Right atrium auricular region (tissue), 2 donors: ENCODE measurements around the gene PARD3B. TPM values are rescaled to one million over a fixed set of nuclear protein-coding genes. Genes with fewer than 3 reads are reported as not detected.

Source experiments
- DNase-seq: peaks from one replicate; pipeline ENCODE4 v3.0.0-alpha.2; 2019; ENCODE audit warnings: low spot score
- H3K27ac ChIP-seq, 2 donors: fragments of 200-600 bp; sonication (generic); 1 replicate in 1 of 2; 2 replicates in 1 of 2; pipeline ENCODE4 v1.5.1; 2016 to 2019
- H3K27me3 ChIP-seq, 2 donors: fragments of 200-600 bp; sonication (generic); one replicate each; pipeline versions ENCODE4 v1.5.1 to v1.6.0; 2017 to 2019
- H3K36me3 ChIP-seq: fragments of 200-600 bp; sonication (generic); one replicate; pipeline ENCODE4 v1.5.1; 2016
- H3K4me1 ChIP-seq, 2 donors: fragments of 200-600 bp; sonication (generic); one replicate each; pipeline versions ENCODE4 v1.5.1 to v1.6.0; 2017 to 2019
- H3K4me3 ChIP-seq, 2 donors: fragments of 200-600 bp; sonication (generic); 1 replicate in 1 of 2; 2 replicates in 1 of 2; pipeline ENCODE4 v1.5.1; 2017 to 2019; ENCODE audit warnings: mild to moderate bottlenecking in 1 of 2, moderate library complexity in 1 of 2
- H3K9me3 ChIP-seq, 2 donors: fragments of 200-600 bp; sonication (generic); one replicate each; pipeline ENCODE4 v1.5.1; 2019
- total RNA-seq, 2 donors: library from RNA; depleted of rRNA; stranded (reverse); fragments of >200 nt; gene quantifications; one replicate each; pipeline ENCODE4 v1.1.0, GENCODE V29; 2016
- TF ChIP-seq, protein P1 (sequence below), 2 donors: fragments of 200-600 bp; sonication (generic); IDR thresholded peaks; one replicate each; pipeline ENCODE4 v1.5.1; 2019; ENCODE audit warnings: antibody characterized with exemption in 2 of 2

PARD3B gene
- total RNA-seq, 2 donors from 2014 or later = 7.4 to 12.2 TPM

DNA sequence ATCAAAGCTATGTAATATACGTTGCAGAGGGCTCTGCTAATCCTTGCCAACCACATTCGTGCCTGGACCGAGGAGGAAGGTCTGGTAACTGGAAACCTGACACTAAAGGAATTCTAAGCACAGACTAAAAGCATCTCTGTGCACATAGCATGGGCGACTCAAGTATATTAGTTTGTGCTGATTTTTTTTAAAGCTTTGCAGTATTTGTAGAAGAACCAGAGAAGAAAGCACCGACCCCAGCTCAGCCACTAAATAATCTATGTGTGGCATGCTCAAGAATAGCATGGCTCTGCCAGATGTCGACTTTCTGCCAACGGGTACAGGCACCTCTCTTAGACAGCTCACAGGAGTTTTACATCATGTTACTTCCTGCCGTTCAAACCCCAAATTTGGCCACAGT is 1063.8 kb downstream of the PARD3B start:
- Histone ChIP-seq H3K9me3 (peaks cover 0 to under 1% of the 10 kb centered on the region in 2 donors), H3K27ac (no peak overlapping the region), H3K36me3 (no peaks in the 10 kb centered on the region), H3K4me1 (no peaks in the 10 kb centered on the region), H3K27me3 (no peaks in the 10 kb centered on the region), H3K4me3 (no peak overlapping the region)
- TF ChIP-seq, protein P1, sequence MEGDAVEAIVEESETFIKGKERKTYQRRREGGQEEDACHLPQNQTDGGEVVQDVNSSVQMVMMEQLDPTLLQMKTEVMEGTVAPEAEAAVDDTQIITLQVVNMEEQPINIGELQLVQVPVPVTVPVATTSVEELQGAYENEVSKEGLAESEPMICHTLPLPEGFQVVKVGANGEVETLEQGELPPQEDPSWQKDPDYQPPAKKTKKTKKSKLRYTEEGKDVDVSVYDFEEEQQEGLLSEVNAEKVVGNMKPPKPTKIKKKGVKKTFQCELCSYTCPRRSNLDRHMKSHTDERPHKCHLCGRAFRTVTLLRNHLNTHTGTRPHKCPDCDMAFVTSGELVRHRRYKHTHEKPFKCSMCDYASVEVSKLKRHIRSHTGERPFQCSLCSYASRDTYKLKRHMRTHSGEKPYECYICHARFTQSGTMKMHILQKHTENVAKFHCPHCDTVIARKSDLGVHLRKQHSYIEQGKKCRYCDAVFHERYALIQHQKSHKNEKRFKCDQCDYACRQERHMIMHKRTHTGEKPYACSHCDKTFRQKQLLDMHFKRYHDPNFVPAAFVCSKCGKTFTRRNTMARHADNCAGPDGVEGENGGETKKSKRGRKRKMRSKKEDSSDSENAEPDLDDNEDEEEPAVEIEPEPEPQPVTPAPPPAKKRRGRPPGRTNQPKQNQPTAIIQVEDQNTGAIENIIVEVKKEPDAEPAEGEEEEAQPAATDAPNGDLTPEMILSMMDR (IDR thresholded peaks at IDR 0.05) = no peak
- no peak for DNase-seq

DNA sequence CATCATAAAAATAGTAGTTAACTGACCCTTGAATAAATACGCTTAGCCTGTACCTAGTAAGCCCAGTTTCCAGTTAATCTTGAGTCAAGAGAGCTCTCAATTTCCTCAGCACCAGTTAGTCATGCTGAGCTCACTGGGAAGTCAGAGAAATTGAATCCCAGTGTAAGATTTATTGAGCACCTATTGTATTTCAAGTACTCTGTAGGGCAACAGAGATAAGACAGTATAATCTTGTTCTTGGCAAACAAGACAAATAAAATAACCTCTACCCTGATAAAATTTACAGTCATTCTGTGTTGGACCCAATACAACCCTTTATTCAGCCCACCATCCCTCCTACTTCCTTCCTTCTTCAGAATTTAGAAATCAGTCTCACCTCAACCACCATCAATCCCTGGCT is 1065.2 kb downstream of the PARD3B start:
- Histone ChIP-seq H3K36me3 (no peaks in the 10 kb centered on the region), H3K27me3 (no peaks in the 10 kb centered on the region), H3K4me3 (no peak overlapping the region), H3K27ac (no peak overlapping the region), H3K4me1 (no peaks in the 10 kb centered on the region), H3K9me3 (peaks cover 0 to 4% of the 10 kb centered on the region in 2 donors)
- TF ChIP-seq, protein P1 (IDR thresholded peaks at IDR 0.05) = no peak
- DNase-seq = no peak

DNA sequence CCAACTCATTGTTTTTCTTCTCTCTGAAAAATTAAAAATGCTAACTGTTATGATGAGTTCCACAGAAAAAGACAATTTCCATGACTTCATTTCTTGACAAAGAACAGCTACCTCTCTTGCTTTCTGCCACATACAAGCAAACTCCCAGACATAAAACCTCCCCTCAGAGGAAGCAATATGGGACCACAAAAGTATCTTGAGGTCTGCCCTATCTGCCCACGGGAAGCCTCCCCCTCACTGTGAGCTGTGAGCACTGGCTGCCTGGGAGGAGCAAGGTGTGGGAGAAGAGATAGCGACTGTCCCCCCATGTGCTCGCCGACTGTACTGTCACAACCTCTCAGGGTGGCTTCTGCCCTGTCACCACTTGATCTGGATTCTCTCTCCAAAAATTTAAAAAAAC is 1067.4 kb downstream of the PARD3B start:
- TF ChIP-seq, protein P1 (IDR thresholded peaks at IDR 0.05) = no peak
- no peak overlapping the region for H3K27ac ChIP-seq
- H3K9me3 ChIP-seq = peaks cover 0 to 4% of the 10 kb centered on the region in 2 donors

DNA sequence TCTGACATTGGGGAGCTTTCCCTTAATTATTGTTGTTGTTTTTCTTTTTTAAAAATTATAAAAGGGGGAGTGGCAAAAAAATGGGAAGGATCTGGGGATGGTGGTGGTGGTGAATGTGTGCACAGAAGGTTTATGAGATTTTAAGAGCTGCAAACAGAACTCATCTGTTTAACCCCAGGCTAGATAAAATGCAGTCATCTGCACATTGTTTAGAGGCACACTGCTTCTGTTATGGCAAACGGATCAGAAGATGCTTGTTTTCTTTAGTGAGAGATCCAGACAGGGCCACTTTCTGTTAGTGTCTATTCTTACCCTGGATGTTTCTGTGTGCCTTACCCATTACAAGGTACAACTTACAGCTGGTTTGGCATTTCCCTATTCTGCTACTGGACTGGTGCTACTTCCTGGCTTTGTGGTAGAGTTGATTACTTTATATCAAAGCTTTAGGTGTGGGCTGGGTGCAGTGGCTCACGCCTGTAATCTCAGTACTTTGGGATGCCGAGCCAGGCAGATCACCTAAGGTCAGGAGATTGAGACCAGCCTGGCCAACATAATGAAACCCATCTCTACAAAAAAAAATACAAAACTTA is 1068.8 kb downstream of the PARD3B start:
- Histone ChIP-seq H3K4me3 (no peak overlapping the region), H3K36me3 (no peaks in the 10 kb centered on the region), H3K27me3 (no peaks in the 10 kb centered on the region), H3K9me3 (peaks cover 0 to 4% of the 10 kb centered on the region in 2 donors), H3K4me1 (no peaks in the 10 kb centered on the region), H3K27ac (no peak overlapping the region)
- TF ChIP-seq, protein P1 (IDR thresholded peaks at IDR 0.05) = no peak
- no peak for DNase-seq

More for the DNA sequence above, 1067.4 kb downstream of the PARD3B start:
- H3K27me3 ChIP-seq = no peaks in the 10 kb centered on the region
- H3K4me3 ChIP-seq = no peak overlapping the region
- H3K4me1 ChIP-seq = no peaks in the 10 kb centered on the region
- no peaks in the 10 kb centered on the region for H3K36me3 ChIP-seq
- no peak for DNase-seq

DNA sequence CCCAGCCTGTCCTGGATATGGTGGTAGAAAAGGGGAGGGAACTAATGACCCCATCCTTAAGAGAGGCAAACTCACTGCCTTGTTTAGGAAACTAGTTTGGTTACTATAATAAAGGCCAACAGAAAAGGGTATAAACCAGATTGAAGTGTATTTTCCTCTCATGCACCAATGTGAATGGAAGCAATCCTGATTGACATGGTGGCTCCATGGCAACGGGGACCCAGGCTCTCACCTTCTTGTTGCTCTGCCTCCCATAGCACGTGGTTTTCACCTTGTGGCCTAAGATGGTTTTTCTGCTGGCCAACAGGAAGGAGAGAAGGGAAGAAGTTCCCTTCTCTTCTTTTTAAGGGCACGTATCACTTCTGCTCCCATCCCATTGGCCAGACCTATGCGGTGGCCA is 1069.7 kb downstream of the PARD3B start:
- Histone ChIP-seq H3K9me3 (peaks cover 0 to 4% of the 10 kb centered on the region in 2 donors), H3K4me1 (no peaks in the 10 kb centered on the region), H3K4me3 (no peak overlapping the region), H3K27me3 (no peaks in the 10 kb centered on the region), H3K27ac (no peak overlapping the region), H3K36me3 (no peaks in the 10 kb centered on the region)
- TF ChIP-seq, protein P1 (IDR thresholded peaks at IDR 0.05) = no peak
- DNase-seq = no peak

DNA sequence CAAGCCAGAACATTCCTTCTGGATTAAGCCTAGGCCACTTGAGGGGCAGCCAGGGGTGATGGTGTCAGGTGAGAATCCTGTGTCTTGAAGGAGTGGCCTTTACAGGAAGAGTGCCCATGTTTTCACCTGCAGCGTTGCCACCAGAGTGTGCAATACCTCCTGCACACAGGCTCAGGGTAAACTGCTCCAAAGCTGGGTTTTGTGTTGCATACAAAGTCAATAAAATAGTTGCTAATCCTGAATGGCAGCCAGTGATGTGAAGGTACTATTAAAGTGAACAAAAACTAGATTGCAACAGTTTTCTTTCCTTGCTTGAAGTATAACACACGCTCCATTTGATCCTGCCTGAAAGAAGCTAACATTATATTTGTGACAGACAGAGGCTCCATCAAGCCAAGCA is 1072.6 kb downstream of the PARD3B start:
- DNase-seq = no peak
- Histone ChIP-seq H3K9me3 (peaks cover 0 to 4% of the 10 kb centered on the region in 2 donors), H3K27me3 (no peaks in the 10 kb centered on the region), H3K36me3 (no peaks in the 10 kb centered on the region), H3K27ac (no peak overlapping the region), H3K4me3 (no peak overlapping the region), H3K4me1 (no peaks in the 10 kb centered on the region)
- TF ChIP-seq, protein P1 (IDR thresholded peaks at IDR 0.05) = no peak
